GM23248 (cell line): Measurements from ENCODE around the gene NYAP1.

ENCODE experiments used
- EZH2 ChIP-seq: fragments of 200-600 bp; sonication (generic); IDR thresholded peaks from 2 replicates; pipeline ENCODE4 v1.6.1; 2018; ENCODE audit warnings: antibody characterized with exemption, mild to moderate bottlenecking; ENCODE audit not compliant: insufficient read depth, poor library complexity, severe bottlenecking
- EZH2phosphoT487 ChIP-seq: fragments of 200-600 bp; sonication (generic); IDR thresholded peaks from 2 replicates; pipeline ENCODE4 v1.6.1; 2018; ENCODE audit warnings: antibody characterized with exemption, moderate library complexity, mild to moderate bottlenecking, low read depth; ENCODE audit not compliant: insufficient read depth

- TF ChIP-seq EZH2 (no peak), EZH2phosphoT487 (no peak)
These were observed 2.4 kb downstream of the NYAP1 start for GRCh38 chr7:100486111-100486636.
